A549 treated with dexamethasone at 1 μM for 4 hours (cell line): ENCODE data around the gene ACVRL1. TPM values are rescaled to one million over a fixed set of nuclear protein-coding genes. Genes with fewer than 3 reads are reported as not detected.

Experiments used
- total RNA-seq: library from RNA; stranded (reverse); fragments of 200-300 nt; extraction: Qiagen RNA extraction; gene quantifications from 5 replicates; pipeline ENCODE4 v1.2.3, GENCODE V29; 2022

The ACVRL1 gene
- total RNA-seq, result 0.07 to 0.18 TPM (median 0.11 TPM) in 5 replicates

DNA sequence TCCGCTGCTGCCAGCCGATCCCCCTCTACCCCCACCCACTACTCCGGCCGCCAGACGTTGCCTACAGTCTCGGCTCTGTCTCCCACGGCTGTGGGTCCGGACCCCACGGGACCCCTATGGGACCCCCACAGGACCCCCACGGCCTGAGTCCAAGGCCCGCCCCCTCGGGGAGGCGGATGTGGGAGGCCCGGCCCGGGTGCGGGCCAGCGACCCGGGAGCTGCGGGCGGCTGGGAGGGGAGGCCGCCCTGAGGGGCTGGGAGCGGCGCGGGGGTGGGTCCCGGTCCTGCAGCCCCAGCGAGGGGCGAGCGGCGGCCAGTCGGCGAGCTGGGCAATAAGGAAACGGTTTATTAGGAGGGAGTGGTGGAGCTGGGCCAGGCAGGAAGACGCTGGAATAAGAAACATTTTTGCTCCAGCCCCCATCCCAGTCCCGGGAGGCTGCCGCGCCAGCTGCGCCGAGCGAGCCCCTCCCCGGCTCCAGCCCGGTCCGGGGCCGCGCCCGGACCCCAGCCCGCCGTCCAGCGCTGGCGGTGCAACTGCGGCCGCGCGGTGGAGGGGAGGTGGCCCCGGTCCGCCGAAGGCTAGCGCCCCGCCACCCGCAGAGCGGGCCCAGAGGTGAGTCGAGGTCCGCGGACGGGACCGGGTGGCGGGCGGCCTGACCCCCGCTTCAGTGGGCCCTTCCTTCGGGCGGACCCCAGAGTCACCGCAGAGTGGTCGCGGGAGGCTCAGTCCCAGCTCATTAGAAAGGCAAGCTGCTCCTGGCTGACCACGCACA, at the start of gene ACVRL1:
Gene ACVRL1, plus strand, starts transcription at position 422 of the 773 bp plus-strand sequence. CDS start 4,971 bp downstream, outside the sequence.

DNA sequence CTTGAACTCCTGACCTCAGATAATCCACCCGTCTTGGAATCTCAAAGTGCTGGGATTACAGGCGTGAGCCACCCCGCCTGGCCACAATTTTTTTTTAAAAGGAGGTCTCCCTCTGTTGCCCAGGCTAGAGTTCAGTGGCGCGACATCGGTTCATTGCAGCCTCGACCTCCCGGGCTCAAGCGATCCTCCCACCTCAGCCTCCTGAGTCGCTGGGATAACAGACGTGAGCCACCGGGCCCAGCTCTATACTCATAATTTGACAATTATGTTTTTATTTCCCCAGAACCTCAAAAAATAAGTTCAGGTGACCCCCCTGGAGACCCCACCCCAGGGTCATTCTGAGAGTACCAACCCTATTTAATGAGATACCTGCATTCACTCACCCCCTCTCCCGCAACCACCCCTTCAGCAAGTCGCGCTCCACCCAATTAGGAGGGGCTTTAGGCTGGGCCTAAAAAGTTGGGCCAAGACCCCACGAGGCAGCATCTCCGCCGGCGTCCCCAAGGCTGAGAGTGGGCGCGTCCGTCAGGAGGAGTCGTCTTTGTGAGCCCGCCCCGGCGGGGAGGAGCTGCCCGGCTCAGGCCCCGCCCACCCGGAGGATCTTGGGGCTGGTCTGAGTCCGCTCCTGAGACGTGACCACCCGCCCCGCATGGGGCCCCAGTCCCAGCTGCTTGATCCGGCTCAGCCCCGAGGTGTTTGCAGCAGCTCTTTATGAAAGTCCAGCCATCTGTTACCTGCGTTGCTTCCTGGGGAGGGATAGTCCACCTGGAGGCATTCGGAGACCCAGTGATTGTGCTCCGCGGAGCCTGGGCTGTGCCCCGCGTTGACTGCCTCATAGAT, 19.6 kb upstream of the ACVRL1 start, which contains the start of gene ANKRD33:
Gene ANKRD33, plus strand, starts transcription at position 628 of the 840 bp plus-strand sequence. Its CDS starts 84 bp downstream, at position 712.

DNA sequence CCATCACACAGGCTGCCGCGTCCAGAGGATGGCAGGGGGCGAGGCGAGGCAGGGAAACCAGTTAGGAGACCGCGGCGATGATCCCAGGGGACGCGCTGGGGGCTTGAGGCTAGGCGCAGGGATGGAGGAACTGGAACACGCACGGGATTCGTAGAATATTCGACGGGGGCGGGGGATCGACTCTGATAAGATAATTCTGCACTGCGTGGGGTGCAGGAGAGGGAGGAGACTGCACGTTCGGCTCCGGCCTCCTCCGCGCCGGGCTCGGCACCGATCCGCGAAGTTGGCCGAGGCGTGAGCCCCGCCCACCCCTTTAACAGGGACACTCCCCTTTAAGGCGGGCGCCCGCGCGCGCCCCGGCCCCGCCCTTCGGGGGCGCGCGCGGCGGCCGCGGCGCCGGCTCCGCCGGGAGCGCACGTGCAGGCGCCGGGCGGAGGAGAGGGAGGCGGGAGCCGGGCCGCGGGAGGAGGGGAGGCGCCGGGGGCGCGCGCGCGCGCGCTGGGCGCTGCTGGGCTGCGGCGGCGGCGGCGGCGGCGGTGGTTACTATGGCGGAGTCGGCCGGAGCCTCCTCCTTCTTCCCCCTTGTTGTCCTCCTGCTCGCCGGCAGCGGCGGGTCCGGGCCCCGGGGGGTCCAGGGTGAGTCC, 44.0 kb downstream of the ACVRL1 start, which contains the start of gene ACVR1B:
Gene ACVR1B, plus strand, starts transcription at position 501 of the 644 bp plus-strand sequence. Its CDS starts 45 bp downstream, at position 546.

Other genes with a start within 250 kb of the ACVRL1 start
- 0.15 to 0.31 TPM (median 0.21 TPM) in 5 replicates for gene FIGNL2, start 58.8 kb upstream of the ACVRL1 start, total RNA-seq
- gene ANKRD33, start 19.4 kb upstream of the ACVRL1 start, total RNA-seq, result 0.08 TPM in 1 of 5 replicates, not detected in the others
- 14.6 to 19.2 TPM (median 18.2 TPM) in 5 replicates for gene ACVR1B, start 44.2 kb downstream of the ACVRL1 start, total RNA-seq
- 0.67 to 1.4 TPM (median 0.88 TPM) in 5 replicates for gene TAMALIN, start 99.4 kb downstream of the ACVRL1 start, total RNA-seq
- gene NR4A1, start 143.9 kb downstream of the ACVRL1 start, total RNA-seq, result 32.8 to 50.4 TPM (median 39.5 TPM) in 5 replicates
- 78.4 to 97.5 TPM (median 90.3 TPM) in 5 replicates for gene ATG101, start 162.5 kb downstream of the ACVRL1 start, total RNA-seq
- not detected in 5 replicates for gene SMIM41, start 172.2 kb downstream of the ACVRL1 start, total RNA-seq